ENCODE measurements around the gene HEBP1. TPM values are rescaled to one million over a fixed set of nuclear protein-coding genes. Genes with fewer than 3 reads are reported as not detected.

HEBP1 gene
- total RNA-seq, 2 experiments from 2014 or later = 23.9 to 24.8 TPM

GRCh38 chr12:12939888-12940287 lies 60.2 kb downstream of the HEBP1 start:
- Mint-ChIP-seq H3K9me3 (no peaks in the 10 kb centered on the region), H3K4me3 (no peak overlapping the region), H3K4me1 (ENCODE audit: low read depth) (no peaks in the 10 kb centered on the region), H3K36me3 (ENCODE audit: low read depth) (no peaks in the 10 kb centered on the region), H3K27me3 (no peaks in the 10 kb centered on the region), H3K27ac (no peak overlapping the region)
- ChIA-PET CTCF (no interaction called here), POLR2A (no interaction called here)
- intact Hi-C loops (cut with micrococcal nuclease) = no loop called here
- ATAC-seq = no peak
- no peak for TF ChIP-seq CTCF (IDR thresholded peaks at IDR 0.05)
- DNase-seq = no peak

- DNase-seq (no peak), ATAC-seq (no peak)
- intact Hi-C loops (cut with micrococcal nuclease) = no loop called here
- Mint-ChIP-seq H3K4me3 (no peak overlapping the region), H3K27ac (no peak overlapping the region), H3K9me3 (no peaks in the 10 kb centered on the region), H3K4me1 (ENCODE audit: low read depth) (no peaks in the 10 kb centered on the region), H3K36me3 (ENCODE audit: low read depth) (no peaks in the 10 kb centered on the region), H3K27me3 (no peaks in the 10 kb centered on the region)
- CTCF ChIA-PET = interaction anchor here (0.6 kb wide), 1 partner anchor 1227 kb away, joined by 3 read pairs; no protein-coding TSS in a partner anchor
- TF ChIP-seq CTCF (IDR thresholded peaks at IDR 0.05) = no peak
- POLR2A ChIA-PET = interaction anchor here (0.9 kb wide), 1 partner anchor 11 kb away, joined by 3 read pairs; no protein-coding TSS in a partner anchor
Observed at GRCh38 chr12:12938541-12938940, 61.5 kb downstream of the HEBP1 start.

- Mint-ChIP-seq H3K4me3 (no peak overlapping the region), H3K27ac (no peak overlapping the region), H3K4me1 (ENCODE audit: low read depth) (no peaks in the 10 kb centered on the region), H3K36me3 (ENCODE audit: low read depth) (no peaks in the 10 kb centered on the region), H3K9me3 (no peaks in the 10 kb centered on the region), H3K27me3 (no peaks in the 10 kb centered on the region)
- ChIA-PET CTCF (interaction anchor here (0.9 kb wide), 1 partner anchor 272 kb away, joined by 4 read pairs; no protein-coding TSS in a partner anchor), POLR2A (no interaction called here)
- no peak for TF ChIP-seq CTCF (IDR thresholded peaks at IDR 0.05)
- ATAC-seq = no peak
- intact Hi-C loops (cut with micrococcal nuclease) = no loop called here
- DNase-seq = no peak
Observed at GRCh38 chr12:12936983-12937491, 63.0 kb downstream of the HEBP1 start.

- Mint-ChIP-seq H3K27ac (no peak overlapping the region), H3K36me3 (ENCODE audit: low read depth) (no peaks in the 10 kb centered on the region), H3K9me3 (no peaks in the 10 kb centered on the region), H3K4me1 (ENCODE audit: low read depth) (no peaks in the 10 kb centered on the region), H3K4me3 (no peak overlapping the region), H3K27me3 (no peaks in the 10 kb centered on the region)
- CTCF ChIA-PET = no interaction called here
- no peak for TF ChIP-seq CTCF (IDR thresholded peaks at IDR 0.05)
- POLR2A ChIA-PET = no interaction called here
- DNase-seq (no peak), ATAC-seq (no peak)
- intact Hi-C loops (cut with micrococcal nuclease) = no loop called here
Observed at GRCh38 chr12:12934556-12934955, 65.5 kb downstream of the HEBP1 start.

GRCh38 chr12:12933742-12934141 lies 66.3 kb downstream of the HEBP1 start:
- no peak for TF ChIP-seq CTCF (IDR thresholded peaks at IDR 0.05)
- H3K9me3 Mint-ChIP-seq = no peaks in the 10 kb centered on the region
- no peak overlapping the region for H3K27ac Mint-ChIP-seq
- intact Hi-C loops (cut with micrococcal nuclease) = no loop called here
- no peaks in the 10 kb centered on the region for H3K36me3 Mint-ChIP-seq (ENCODE audit: low read depth)
- no peaks in the 10 kb centered on the region for H3K4me1 Mint-ChIP-seq (ENCODE audit: low read depth)
- DNase-seq (no peak), ATAC-seq (no peak)
- POLR2A ChIA-PET = no interaction called here
- H3K4me3 Mint-ChIP-seq = no peak overlapping the region
- H3K27me3 Mint-ChIP-seq = no peaks in the 10 kb centered on the region
- CTCF ChIA-PET = no interaction called here

Measured in activated CD8-positive, alpha-beta T cell treated with anti-CD3 and anti-CD28 coated beads for 36 hours (primary cell).